GM23338 (cell line): ENCODE measurements around the gene SFT2D1. TPM values are rescaled to one million over a fixed set of nuclear protein-coding genes. Genes with fewer than 3 reads are reported as not detected.

ENCODE experiments used
- ATAC-seq: fragments of 200-7000 bp; cut with Tn5 transposase; 3 replicates; pipeline ENCODE4 v1.9.1; 2020
- DNase-seq: peaks from one replicate; pipeline ENCODE4 v3.0.0-alpha.2; 2015; ENCODE audit warnings: low spot score
- H2AFZ ChIP-seq: fragments of 200-600 bp; sonication (generic); 2 replicates; pipeline ENCODE4 v1.8.0; 2016; ENCODE audit warnings: antibody characterized with exemption, mild to moderate bottlenecking, moderate library complexity
- H3F3A ChIP-seq: fragments of 200-600 bp; sonication (generic); replicated peaks from 2 replicates; pipeline ENCODE4 v1.8.0; 2017; ENCODE audit warnings: antibody characterized with exemption, mixed run types, low read depth
- H3K27ac ChIP-seq: fragments of 200-600 bp; sonication (generic); 2 replicates; pipeline ENCODE4 v1.6.1; 2016; ENCODE audit warnings: low read depth
- H3K27me3 ChIP-seq: fragments of 200-600 bp; sonication (generic); 2 replicates; pipeline ENCODE4 v1.8.0; 2016; ENCODE audit warnings: mild to moderate bottlenecking, mixed run types, moderate library complexity; ENCODE audit not compliant: insufficient read depth
- H3K36me3 ChIP-seq: fragments of 200-600 bp; sonication (generic); 2 replicates; pipeline ENCODE4 v1.8.0; 2016; ENCODE audit warnings: mild to moderate bottlenecking; ENCODE audit not compliant: insufficient read depth
- H3K4me1 ChIP-seq: fragments of 200-600 bp; sonication (generic); 2 replicates; pipeline ENCODE4 v1.8.0; 2016; ENCODE audit warnings: mild to moderate bottlenecking, moderate library complexity; ENCODE audit not compliant: insufficient read depth
- H3K4me2 ChIP-seq: fragments of 200-600 bp; sonication (generic); 2 replicates; pipeline ENCODE4 v1.7.1; 2017; ENCODE audit warnings: mixed run types
- H3K4me3 ChIP-seq: fragments of 200-600 bp; sonication (generic); 2 replicates; pipeline ENCODE4 v1.6.1; 2016; ENCODE audit warnings: mixed run types
- H3K79me2 ChIP-seq: fragments of 200-600 bp; sonication (generic); replicated peaks from 2 replicates; pipeline ENCODE4 v1.8.0; 2017; ENCODE audit warnings: mild to moderate bottlenecking; ENCODE audit not compliant: insufficient read depth
- H3K9me2 ChIP-seq: fragments of 200-600 bp; sonication (generic); 2 replicates; pipeline ENCODE4 v1.8.0; 2017; ENCODE audit not compliant: insufficient read depth
- H4K20me1 ChIP-seq: fragments of 200-600 bp; sonication (generic); replicated peaks from 2 replicates; pipeline ENCODE4 v1.8.0; 2017; ENCODE audit warnings: mild to moderate bottlenecking; ENCODE audit not compliant: insufficient read depth
- H3K27ac Mint-ChIP-seq: 2 replicates; pipeline ENCODE4 v1.8.0; 2020; ENCODE audit warnings: inconsistent platforms, mild to moderate bottlenecking, moderate library complexity, mixed read lengths
- H3K27me3 Mint-ChIP-seq: 3 replicates; pipeline ENCODE4 v1.8.0; 2022; ENCODE audit warnings: low read depth, mild to moderate bottlenecking, moderate library complexity, mixed read lengths, inconsistent platforms; ENCODE audit not compliant: insufficient read depth, poor library complexity
- H3K36me3 Mint-ChIP-seq: 3 replicates; pipeline ENCODE4 v1.8.0; 2021; ENCODE audit warnings: low read depth, mild to moderate bottlenecking, inconsistent platforms, moderate library complexity, mixed read lengths
- H3K4me1 Mint-ChIP-seq: 3 replicates; pipeline ENCODE4 v1.8.0; 2020; ENCODE audit warnings: mild to moderate bottlenecking, inconsistent platforms, mixed read lengths
- H3K4me3 Mint-ChIP-seq: 3 replicates; pipeline ENCODE4 v1.8.0; 2021; ENCODE audit warnings: moderate library complexity, mild to moderate bottlenecking, inconsistent platforms, mixed read lengths
- H3K9me3 Mint-ChIP-seq: 3 replicates; pipeline ENCODE4 v1.8.0; 2020; ENCODE audit warnings: moderate library complexity, mild to moderate bottlenecking, inconsistent platforms, mixed read lengths
- CREB1 ChIP-seq: fragments of 250-450 bp; sonication (Bioruptor Pico); IDR thresholded peaks from 2 replicates; pipeline ENCODE4 v1.5.0; 2020; ENCODE audit warnings: low read depth, mild to moderate bottlenecking, moderate library complexity
- CTCF ChIP-seq, 2 experiments: fragments of 200-600 bp in 1 of 2; sonication (generic) in 1 of 2; conservative IDR thresholded peaks; 2 replicates each; pipeline versions ENCODE4 v1.5.1 to v1.6.1; 2016 to 2017; ENCODE audit warnings: antibody characterized with exemption in 2 of 2, low read depth in 2 of 2, mild to moderate bottlenecking in 2 of 2, moderate library complexity in 1 of 2
- ETS1 ChIP-seq: IDR thresholded peaks from 2 replicates; pipeline ENCODE4 v1.6.1; 2016; ENCODE audit warnings: antibody characterized with exemption
- EZH2 ChIP-seq: fragments of 200-600 bp; sonication (generic); IDR thresholded peaks from one replicate; pipeline ENCODE4 v1.8.0; 2017; ENCODE audit warnings: antibody characterized with exemption, mild to moderate bottlenecking, low read depth; ENCODE audit not compliant: unreplicated experiment
- EZH2phosphoT487 ChIP-seq: fragments of 200-600 bp; sonication (generic); IDR thresholded peaks from one replicate; pipeline ENCODE4 v1.8.1; 2018; ENCODE audit warnings: antibody characterized with exemption; ENCODE audit not compliant: unreplicated experiment
- JUNB ChIP-seq: IDR thresholded peaks from one replicate; pipeline ENCODE4 v1.6.1; 2016; ENCODE audit warnings: antibody characterized with exemption; ENCODE audit not compliant: unreplicated experiment
- POLR2AphosphoS5 ChIP-seq: IDR thresholded peaks from 2 replicates; pipeline ENCODE4 v1.6.1; 2016; ENCODE audit warnings: antibody characterized with exemption, low read depth
- REST ChIP-seq: IDR thresholded peaks from one replicate; pipeline ENCODE4 v1.6.1; 2018; ENCODE audit warnings: antibody characterized with exemption; ENCODE audit not compliant: unreplicated experiment
- ZNF114 ChIP-seq: fragments of 250-450 bp; sonication (Bioruptor Pico); IDR thresholded peaks from 2 replicates; pipeline ENCODE4 v1.5.0; 2020; ENCODE audit warnings: mild to moderate bottlenecking, moderate library complexity
- ZNF331 ChIP-seq: fragments of 250-450 bp; sonication (Bioruptor Pico); IDR thresholded peaks from 2 replicates; pipeline ENCODE4 v1.5.0; 2020; ENCODE audit warnings: low read depth, mild to moderate bottlenecking, moderate library complexity
- polyA plus RNA-seq: library from polyadenylated mRNA; unstranded; fragments of >200 nt; fragmentation: Nextera tagmentation; extraction: Ambion mirVana; gene quantifications from 2 replicates; pipeline ENCODE4 v1.2.1, GENCODE V29; 2016
- total RNA-seq: library from RNA; depleted of rRNA; stranded (reverse); fragments of >200 nt; shearing (Covaris generic); gene quantifications from 2 replicates; pipeline ENCODE4 v1.2.3, GENCODE V29; 2014

SFT2D1 gene
- total and polyA plus RNA-seq, 2 experiments from 2014 or later: 74.7 to 120 TPM

- Mint-ChIP-seq H3K36me3 (peaks cover 17% of the 10 kb centered on the region), H3K9me3 (no peaks in the 10 kb centered on the region), H3K27me3 (peaks cover 7% of the 10 kb centered on the region), H3K27ac (no peak overlapping the region), H3K4me3 (no peak overlapping the region), H3K4me1 (peaks cover 30% of the 10 kb centered on the region)
- Histone ChIP-seq H3K36me3 (no peaks in the 10 kb centered on the region), H2AFZ (no peak overlapping the region), H3K27ac (no peak overlapping the region), H4K20me1 (peaks cover 52% of the 10 kb centered on the region), H3F3A (no peaks in the 10 kb centered on the region; the same call in 1 of the 2 replicates), H3K4me2 (no peak overlapping the region), H3K4me1 (peaks cover 28% of the 10 kb centered on the region), H3K4me3 (no peak overlapping the region), H3K9me2 (no peaks in the 10 kb centered on the region), H3K79me2 (peaks cover 99% of the 10 kb centered on the region), H3K27me3 (no peaks in the 10 kb centered on the region)
- ATAC-seq (no peak), DNase-seq (no peak)
- no peak for TF ChIP-seq ZNF331
- no peak for TF ChIP-seq CTCF (conservative IDR thresholded peaks at IDR 0.05; ENCODE audit: low read depth in 2 of 2)
- TF ChIP-seq ETS1: no peak
- no peak for TF ChIP-seq EZH2
Measured at GRCh38 chr6:166336847-166337246, 5.5 kb downstream of the SFT2D1 start.

- H3K79me2 ChIP-seq: peaks cover 98% of the 10 kb centered on the region
- ATAC-seq: no peak
- no peak for TF ChIP-seq CREB1 (CRISPR knock-in tag)
- TF ChIP-seq ETS1: no peak
- no peak for TF ChIP-seq ZNF114 (CRISPR knock-in tag)
- TF ChIP-seq JUNB: no peak
- TF ChIP-seq EZH2phosphoT487: no peak
- TF ChIP-seq ZNF331: no peak
- TF ChIP-seq CTCF (conservative IDR thresholded peaks at IDR 0.05; ENCODE audit: low read depth in 2 of 2): no peak
- TF ChIP-seq REST: no peak
- no peak for TF ChIP-seq POLR2AphosphoS5
Measured at GRCh38 chr6:166335378-166336302, 6.7 kb downstream of the SFT2D1 start.

More at GRCh38 chr6:166335378-166336302, 6.7 kb downstream of the SFT2D1 start:
- Histone ChIP-seq H3F3A (no peaks in the 10 kb centered on the region; the same call in 1 of the 2 replicates), H2AFZ (no peak overlapping the region), H3K9me2 (no peaks in the 10 kb centered on the region), H3K27me3 (no peaks in the 10 kb centered on the region), H3K4me2 (no peak overlapping the region), H3K4me3 (no peak overlapping the region), H3K4me1 (peaks cover 27% of the 10 kb centered on the region), H3K36me3 (no peaks in the 10 kb centered on the region), H3K27ac (no peak overlapping the region; the same call in 1 of the 2 replicates), H4K20me1 (peaks cover 40% of the 10 kb centered on the region)
- Mint-ChIP-seq H3K4me3 (no peak overlapping the region), H3K27me3 (peaks cover 6% of the 10 kb centered on the region), H3K36me3 (peaks cover 17% of the 10 kb centered on the region), H3K27ac (no peak overlapping the region), H3K4me1 (peaks cover 34% of the 10 kb centered on the region), H3K9me3 (no peaks in the 10 kb centered on the region)
- DNase-seq: no peak
